Spinal cord (tissue), 10 donors: ENCODE results near the gene KCTD15. TPM values are rescaled to one million over a fixed set of nuclear protein-coding genes. Genes with fewer than 3 reads are reported as not detected.

ENCODE experiments used
- DNase-seq, 6 donors: peaks; one replicate each; pipeline versions ENCODE4 v3.0.0 to v3.0.0-alpha.2; 2013 to 2015; ENCODE audit warnings: low spot score in 6 of 6, low read depth in 4 of 6
- H3K27ac ChIP-seq: one replicate; pipeline ENCODE4 v1.5.1; 2013; ENCODE audit warnings: low read depth, low read length, control low read depth
- H3K27me3 ChIP-seq: one replicate; pipeline ENCODE4 v1.6.1; 2013; ENCODE audit warnings: low read length; ENCODE audit not compliant: control insufficient read depth, insufficient read depth
- H3K36me3 ChIP-seq: one replicate; pipeline ENCODE4 v1.6.1; 2013; ENCODE audit warnings: low read length; ENCODE audit not compliant: control insufficient read depth, insufficient read depth
- H3K4me1 ChIP-seq: one replicate; pipeline ENCODE4 v1.6.1; 2013; ENCODE audit warnings: low read length; ENCODE audit not compliant: control insufficient read depth, insufficient read depth
- H3K4me3 ChIP-seq: one replicate; pipeline ENCODE4 v1.5.1; 2013; ENCODE audit warnings: low read depth, low read length, control low read depth
- H3K9me3 ChIP-seq: one replicate; pipeline ENCODE4 v1.6.1; 2013; ENCODE audit warnings: low read length; ENCODE audit not compliant: control insufficient read depth, insufficient read depth
- WGBS: methylation state at CpG from one replicate; pipeline ENCODE4 v1.1.5; 2013; ENCODE audit warnings: missing lambda C conversion rate; ENCODE audit not compliant: insufficient coverage; 5-methylcytosine and 5-hydroxymethylcytosine counted together
- polyA plus RNA-seq, 2 donors: library from polyadenylated mRNA; unstranded; fragments of 120-200 nt; gene quantifications; one replicate each; pipeline ENCODE4 v1.2.1, GENCODE V29; 2013; ENCODE audit not compliant: insufficient read length in 2 of 2
- total RNA-seq, 2 donors: library from RNA; depleted of rRNA in 1 of 2; stranded (reverse); fragments of 120-200 nt in 1 of 2; fragments of >200 nt in 1 of 2; gene quantifications; one replicate each; pipeline versions ENCODE4 v1.2.3 to v1.2.4, GENCODE V29; 2013 to 2014
- donor health status: healthy.

KCTD15 gene
- total and polyA plus RNA-seq, 4 donors, result 45.9 to 95.1 (median 61.7) TPM

- WGBS, result 8% methylated on average over 61 of the region's 61 CpGs
- Histone ChIP-seq H3K9me3 (no peaks in the 10 kb centered on the region), H3K4me1 (peaks cover 27% of the 10 kb centered on the region), H3K4me3 (peak overlapping the region; percentile 37), H3K27me3 (no peaks in the 10 kb centered on the region), H3K36me3 (peaks cover 4% of the 10 kb centered on the region), H3K27ac (peak overlapping the region; percentile 40)
- DNase-seq, result peak in 2 of 6 donors; percentile 51 to 70
These were observed 23.5 kb downstream of the KCTD15 start for GRCh38 chr19:33819880-33820781.

DNA sequence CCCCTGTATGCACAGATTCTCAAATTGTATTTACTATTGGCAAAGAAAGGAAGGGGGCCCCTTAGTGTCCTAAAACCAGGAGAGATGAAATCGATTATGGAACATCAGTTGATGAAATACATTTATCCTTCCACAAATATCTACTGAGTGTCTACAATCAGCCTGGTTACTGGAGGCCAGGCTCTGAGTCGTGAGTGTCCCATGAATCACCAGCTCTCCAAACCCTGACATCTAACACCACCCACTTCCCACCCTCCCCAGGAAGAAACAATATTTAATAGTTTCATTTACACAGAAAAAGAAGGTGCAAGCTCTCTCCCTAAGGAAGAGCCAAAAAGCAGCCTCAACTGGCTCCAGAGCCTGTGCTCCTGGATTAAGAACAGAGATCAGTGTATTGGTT lies 25.2 kb downstream of the KCTD15 start:
- Histone ChIP-seq H3K4me1 (peaks cover 22% of the 10 kb centered on the region), H3K27ac (no peak overlapping the region), H3K27me3 (no peaks in the 10 kb centered on the region), H3K36me3 (peaks cover 4% of the 10 kb centered on the region), H3K9me3 (no peaks in the 10 kb centered on the region), H3K4me3 (no peak overlapping the region)
- no peak for DNase-seq
- no CpG with 5 or more reads among the region's 2 CpGs for WGBS

DNA sequence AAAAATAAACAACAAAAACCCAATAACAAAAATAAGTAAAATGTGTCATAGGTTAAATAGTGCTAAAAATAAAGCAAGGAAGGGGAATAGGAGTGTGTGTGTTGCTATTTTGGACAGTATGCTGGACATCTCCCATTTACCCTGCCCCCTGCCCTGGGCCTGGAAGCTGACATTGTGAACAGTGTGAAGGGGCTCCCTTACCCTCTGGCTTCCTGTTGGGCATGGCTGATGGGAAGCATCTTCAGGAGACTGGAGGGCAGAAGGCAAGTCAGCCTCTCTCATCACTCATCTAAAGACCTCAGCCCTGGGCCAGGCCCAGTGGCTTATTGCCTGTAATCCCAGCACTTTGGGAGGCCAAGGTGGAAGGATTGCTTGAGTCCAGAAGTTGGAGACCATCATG lies 26.7 kb downstream of the KCTD15 start:
- Histone ChIP-seq H3K9me3 (no peaks in the 10 kb centered on the region), H3K4me3 (no peak overlapping the region), H3K27ac (no peak overlapping the region), H3K4me1 (peaks cover 22% of the 10 kb centered on the region), H3K27me3 (no peaks in the 10 kb centered on the region), H3K36me3 (peaks cover 4% of the 10 kb centered on the region)
- no peak for DNase-seq

GRCh38 chr19:33825556-33825955 lies 28.9 kb downstream of the KCTD15 start:
- DNase-seq, result no peak

GRCh38 chr19:33826521-33826920 lies 29.9 kb downstream of the KCTD15 start:
- Histone ChIP-seq H3K9me3 (no peaks in the 10 kb centered on the region), H3K4me1 (no peaks in the 10 kb centered on the region), H3K4me3 (no peak overlapping the region), H3K27ac (no peak overlapping the region), H3K36me3 (no peaks in the 10 kb centered on the region), H3K27me3 (no peaks in the 10 kb centered on the region)
- DNase-seq, result no peak
- WGBS, result 99% methylated on average over 5 of the region's 7 CpGs

More at GRCh38 chr19:33825556-33825955, 28.9 kb downstream of the KCTD15 start:
- no peaks in the 10 kb centered on the region for H3K27me3 ChIP-seq
- peaks cover 7% of the 10 kb centered on the region for H3K4me1 ChIP-seq
- no peaks in the 10 kb centered on the region for H3K9me3 ChIP-seq
- WGBS, result 77% methylated on average over 4 of the region's 6 CpGs
- H3K36me3 ChIP-seq, result no peaks in the 10 kb centered on the region
- no peak overlapping the region for H3K27ac ChIP-seq
- no peak overlapping the region for H3K4me3 ChIP-seq

DNA sequence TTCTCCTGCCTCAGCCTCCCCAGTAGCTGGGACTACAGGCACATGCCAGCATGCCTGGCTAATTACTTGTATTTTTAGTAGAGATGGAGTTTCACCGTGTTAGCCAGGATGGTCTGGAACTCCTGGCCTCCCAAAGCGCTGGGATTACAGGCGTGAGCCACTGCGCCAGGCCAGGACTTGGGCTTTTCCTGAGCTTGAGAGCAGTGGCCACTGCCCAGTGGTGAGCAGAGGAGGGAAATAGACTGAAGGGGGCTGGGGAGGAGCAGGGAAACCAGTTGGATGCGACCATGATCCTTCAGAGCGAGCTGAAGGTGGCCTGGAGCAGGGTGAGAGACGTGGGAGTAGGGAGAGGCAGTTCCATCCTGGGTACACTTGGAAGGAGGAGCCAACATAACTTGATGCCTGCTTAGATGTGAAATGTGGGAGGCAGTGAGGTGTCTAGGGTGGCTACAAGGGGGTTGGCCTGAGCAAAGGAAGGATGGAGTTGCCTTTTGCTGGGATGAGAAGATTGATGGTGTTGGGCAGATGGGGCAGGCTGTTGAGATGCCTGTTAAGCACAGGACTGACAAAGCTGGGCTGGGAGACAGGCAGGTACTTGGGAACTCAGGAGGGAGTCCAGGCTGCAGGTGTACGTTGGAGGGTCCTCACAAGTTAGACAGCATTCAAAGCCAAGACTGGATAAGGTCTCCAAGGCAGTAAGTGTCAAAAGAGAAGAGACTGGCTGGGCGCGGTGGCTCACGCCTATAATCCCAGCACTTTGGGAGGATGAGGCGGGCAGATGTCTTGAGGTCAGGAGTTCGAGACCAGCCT lies 31.8 kb downstream of the KCTD15 start:
- Histone ChIP-seq H3K4me1 (no peaks in the 10 kb centered on the region), H3K27ac (no peak overlapping the region), H3K27me3 (no peaks in the 10 kb centered on the region), H3K4me3 (no peak overlapping the region), H3K9me3 (no peaks in the 10 kb centered on the region), H3K36me3 (no peaks in the 10 kb centered on the region)
- 92% methylated on average over 13 of the region's 13 CpGs for WGBS
- no peak for DNase-seq

DNA sequence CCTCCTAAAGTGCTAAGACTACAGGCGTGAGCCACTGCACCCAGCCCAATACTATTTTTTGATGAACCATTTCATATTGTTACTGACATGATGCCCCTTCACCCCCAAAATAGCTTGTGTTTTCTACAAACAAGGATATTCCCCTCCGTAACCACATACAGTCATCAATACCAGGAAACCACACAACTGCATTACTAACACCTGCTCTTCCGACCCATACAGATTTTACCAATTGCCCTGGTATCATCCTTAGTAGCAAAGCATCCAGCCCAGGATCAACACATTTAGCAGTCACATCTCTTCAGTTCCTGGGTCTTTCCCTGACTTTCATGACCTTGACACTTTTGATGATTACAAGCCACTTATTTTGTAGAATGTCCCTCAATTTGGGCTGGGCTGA lies 33.6 kb downstream of the KCTD15 start:
- Histone ChIP-seq H3K36me3 (no peaks in the 10 kb centered on the region), H3K9me3 (no peaks in the 10 kb centered on the region), H3K27me3 (no peaks in the 10 kb centered on the region), H3K4me1 (no peaks in the 10 kb centered on the region), H3K27ac (no peak overlapping the region), H3K4me3 (no peak overlapping the region)
- WGBS, result 95% methylated on average over 3 of the region's 3 CpGs
- DNase-seq, result no peak

- H3K4me3 ChIP-seq, result no peak overlapping the region
- no peaks in the 10 kb centered on the region for H3K36me3 ChIP-seq
- no peak for DNase-seq
- H3K9me3 ChIP-seq, result no peaks in the 10 kb centered on the region
- H3K27me3 ChIP-seq, result no peaks in the 10 kb centered on the region
- no CpG with 5 or more reads among the region's 1 CpG for WGBS
- no peak overlapping the region for H3K27ac ChIP-seq
- H3K4me1 ChIP-seq, result no peaks in the 10 kb centered on the region
These were observed 35.2 kb downstream of the KCTD15 start for GRCh38 chr19:33831825-33832224.

- Histone ChIP-seq H3K9me3 (no peaks in the 10 kb centered on the region), H3K27ac (no peak overlapping the region), H3K36me3 (no peaks in the 10 kb centered on the region), H3K4me1 (no peaks in the 10 kb centered on the region), H3K27me3 (no peaks in the 10 kb centered on the region), H3K4me3 (no peak overlapping the region)
- no peak for DNase-seq
- WGBS, result 74% methylated on average over 7 of the region's 7 CpGs
These were observed 36.0 kb downstream of the KCTD15 start for GRCh38 chr19:33832633-33833032.
